ENCODE data around the gene POU6F1. TPM values are rescaled to one million over a fixed set of nuclear protein-coding genes. Genes with fewer than 3 reads are reported as not detected.

The POU6F1 gene
- total RNA-seq, 1 experiment from 2014 or later: 13.3 TPM

GRCh38 chr12:51214895-51215294 is 3.0 kb downstream of the POU6F1 start:
- no peak overlapping the region for H4K8ac ChIP-seq (replicated peaks; ENCODE audit: insufficient read length, low read depth, low read length)
- H4K91ac ChIP-seq (ENCODE audit: insufficient read length, low read depth, low read length): no peak overlapping the region
- no peak overlapping the region for H3K4ac ChIP-seq (ENCODE audit: low read depth, low read length)
- TF ChIP-seq CTCF (conservative IDR thresholded peaks at IDR 0.05): no peak
- Mint-ChIP-seq H3K4me1 (peaks cover 18% of the 10 kb centered on the region in 2 experiments), H3K4me3 (no peak overlapping the region), H3K27ac (no peak overlapping the region), H3K36me3 (ENCODE audit: insufficient read depth in 1 of 3, low read depth in 3 of 3) (peaks cover 0 to 13% (median 5%) of the 10 kb centered on the region in 3 experiments; a peak in 4 of 7 replicates), H3K27me3 (ENCODE audit: low read depth) (no peaks in the 10 kb centered on the region), H3K9me3 (no peaks in the 10 kb centered on the region)
- no peak for DNase-seq
- no peaks in the 10 kb centered on the region for H4K20me1 ChIP-seq (ENCODE audit: control insufficient read depth, insufficient read depth, insufficient read length)
- H2AFZ ChIP-seq (ENCODE audit: low read length): no peak overlapping the region
- H4K5ac ChIP-seq (ENCODE audit: insufficient read length, low read depth, low read length): no peak overlapping the region
- H2BK12ac ChIP-seq (ENCODE audit: insufficient read length, low read depth, low read length): no peak overlapping the region
- peaks cover 15% of the 10 kb centered on the region for H3K23me2 ChIP-seq (ENCODE audit: insufficient read length, low read depth, low read length, poor library complexity, severe bottlenecking)
- WGBS (ENCODE audit: extremely low coverage, insufficient read length, low lambda C conversion rate): no CpG with 5 or more reads among the region's 5 CpGs
- H3K79me1 ChIP-seq (ENCODE audit: insufficient read depth, low read depth, low read length, poor library complexity, severe bottlenecking): no peaks in the 10 kb centered on the region
- H3K9me3 ChIP-seq (ENCODE audit: control insufficient read depth, low read depth, low read length): no peaks in the 10 kb centered on the region
- H2AK5ac ChIP-seq (ENCODE audit: insufficient read length, low read length): no peak overlapping the region
- no peak overlapping the region for H2BK120ac ChIP-seq (ENCODE audit: low read depth, low read length, poor library complexity, severe bottlenecking)
- H2BK15ac ChIP-seq (ENCODE audit: low read depth, low read length): no peak overlapping the region
- H3K56ac ChIP-seq (ENCODE audit: insufficient read length, low read depth, low read length): no peak overlapping the region
- H3K4me1 ChIP-seq (ENCODE audit: insufficient read depth, low read length): no peaks in the 10 kb centered on the region; the same call in 1 of the 2 replicates
- H3K18ac ChIP-seq (ENCODE audit: insufficient read length, low read depth, low read length): no peak overlapping the region
- H3K9ac ChIP-seq (ENCODE audit: extremely low read depth, insufficient read length, low read length): no peak overlapping the region
- H3K79me2 ChIP-seq (ENCODE audit: insufficient read depth, low read length): no peaks in the 10 kb centered on the region
- H2BK20ac ChIP-seq (ENCODE audit: low read depth, low read length, poor library complexity, severe bottlenecking): no peak overlapping the region
- no peak overlapping the region for H3K23ac ChIP-seq (ENCODE audit: insufficient read length, low read depth, low read length)
- H2BK5ac ChIP-seq (ENCODE audit: insufficient read length, low read length): no peak overlapping the region
- H3K27me3 ChIP-seq (ENCODE audit: insufficient read depth, low read length): no peaks in the 10 kb centered on the region
- no peak overlapping the region for H3K27ac ChIP-seq (ENCODE audit: insufficient read length, low read depth, low read length)
- H3K4me2 ChIP-seq (ENCODE audit: insufficient read depth, insufficient read length, low read length): no peak overlapping the region
- H3K14ac ChIP-seq (ENCODE audit: insufficient read depth, low read length): no peak overlapping the region
- no peak overlapping the region for H3T11ph ChIP-seq (ENCODE audit: low read length)

Data from H9 (cell line).